Superior temporal gyrus (tissue), 1 donor: Measurements from ENCODE around the gene ABHD16A.

Experiments used
- DNase-seq: peaks from one replicate; pipeline ENCODE4 v3.0.0-alpha.2; 2016; ENCODE audit errors: extremely low spot score

ABHD16A gene

DNA sequence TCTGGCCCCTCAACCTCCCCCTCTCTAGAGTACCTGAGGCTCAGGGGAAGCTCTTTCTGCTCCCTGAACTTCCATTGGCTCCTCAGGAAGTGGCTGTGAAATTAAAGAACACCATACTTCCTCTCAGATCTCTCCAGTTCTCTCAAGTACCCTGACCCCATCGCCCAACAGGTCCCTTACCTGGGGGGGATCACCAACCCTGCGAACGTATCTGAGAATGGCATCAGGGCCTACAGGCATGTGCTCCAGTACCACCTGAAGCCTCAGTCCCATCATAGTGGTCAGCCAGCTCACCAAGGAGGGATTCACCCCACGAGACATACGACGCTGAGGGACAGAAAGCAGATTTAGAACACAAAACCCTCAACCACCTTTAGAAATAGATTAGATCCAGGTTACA, 62.5 kb downstream of the ABHD16A start:
- DNase-seq = no peak

DNA sequence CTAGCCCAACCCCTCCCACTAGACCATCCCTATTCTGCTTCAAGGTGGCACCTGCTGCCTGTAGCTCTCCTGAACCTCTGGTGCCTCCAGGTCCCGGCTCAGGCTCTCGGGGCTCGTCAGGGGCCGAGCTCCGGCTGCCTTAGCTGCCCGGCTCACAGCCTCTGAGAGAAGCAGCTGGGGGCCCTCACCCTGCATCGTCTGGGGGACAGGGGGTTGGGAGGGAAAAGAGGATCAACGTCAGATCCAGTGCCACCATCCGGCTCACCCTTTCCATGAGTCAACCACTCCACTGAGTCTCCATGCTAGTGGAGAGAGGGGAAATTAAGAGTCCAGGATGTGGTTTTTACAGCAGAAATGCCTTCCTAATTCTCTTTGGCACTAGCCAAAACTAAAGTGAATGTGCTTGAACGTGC, 63.7 kb downstream of the ABHD16A start:
- no peak for DNase-seq

DNA sequence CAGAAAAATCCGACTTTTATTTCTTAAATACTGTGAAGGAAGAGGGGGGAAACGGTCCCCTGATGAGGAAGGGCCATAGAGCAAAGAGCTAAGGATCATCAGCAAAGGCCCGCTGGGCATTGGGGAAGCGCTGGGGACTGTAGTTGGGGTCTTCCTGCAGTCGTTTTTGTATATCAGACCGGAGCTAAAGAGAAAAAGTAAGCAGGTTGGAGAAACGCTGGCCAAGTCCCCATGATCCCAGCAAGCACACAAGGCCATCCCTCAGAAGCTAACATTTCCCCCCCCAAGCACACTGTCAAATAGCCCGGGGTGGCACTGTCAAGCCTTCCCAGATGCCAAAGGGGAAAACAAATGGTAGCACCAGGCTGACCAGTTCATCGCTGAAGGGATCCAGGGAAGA, 64.1 kb downstream of the ABHD16A start:
- no peak for DNase-seq
